Peyer's patch (tissue), 4 donors: ENCODE measurements around the gene GALM. TPM values are rescaled to one million over a fixed set of nuclear protein-coding genes. Genes with fewer than 3 reads are reported as not detected.
A peak's percentile ranks its signal among the peaks of the same experiment; 100 is the strongest.

Experiments used
- DNase-seq, 3 donors: peaks; one replicate each; pipeline ENCODE4 v3.0.0-alpha.2; 2017 to 2019
- H3K27ac ChIP-seq, 4 donors: fragments of 200-600 bp; sonication (generic); one replicate each; pipeline ENCODE4 v1.5.1; 2016 to 2019
- H3K27me3 ChIP-seq, 2 donors: fragments of 200-600 bp; sonication (generic); one replicate each; pipeline ENCODE4 v1.5.1; 2019
- H3K36me3 ChIP-seq, 3 donors: fragments of 200-600 bp; sonication (generic); one replicate each; pipeline ENCODE4 v1.5.1; 2016 to 2019
- H3K4me1 ChIP-seq, 4 donors: fragments of 200-600 bp; sonication (generic); one replicate each; pipeline ENCODE4 v1.5.1; 2016 to 2019
- H3K4me3 ChIP-seq, 4 donors: fragments of 200-600 bp; sonication (generic); 1 replicate in 3 of 4; 2 replicates in 1 of 4; pipeline ENCODE4 v1.5.1; 2016 to 2019; ENCODE audit warnings: mild to moderate bottlenecking in 1 of 4
- H3K9me3 ChIP-seq, 4 donors: fragments of 200-600 bp; sonication (generic); one replicate each; pipeline ENCODE4 v1.5.1; 2016 to 2019; ENCODE audit warnings: mild to moderate bottlenecking in 1 of 4
- CTCF ChIP-seq, 6 experiments: fragments of 450-650 bp in 4 of 6; fragments of 200-600 bp in 2 of 6; sonication (generic) in 1 of 6; IDR thresholded peaks; one replicate each; pipeline ENCODE4 v1.5.1; 2017 to 2019; ENCODE audit warnings: antibody characterized with exemption in 6 of 6, mild to moderate bottlenecking in 3 of 6, moderate library complexity in 1 of 6
- POLR2A ChIP-seq, 2 donors: fragments of 450-650 bp; IDR thresholded peaks; one replicate each; pipeline ENCODE4 v1.5.1; 2017; ENCODE audit warnings: antibody characterized with exemption in 2 of 2, mild to moderate bottlenecking in 2 of 2, moderate library complexity in 2 of 2
- total RNA-seq, 4 donors: library from RNA; depleted of rRNA; stranded (reverse); fragments of >200 nt; gene quantifications; one replicate each; pipeline ENCODE4 v1.1.0, GENCODE V29; 2016

GALM gene
- total RNA-seq, 4 donors from 2014 or later = 68.1 to 118 (median 86.0) TPM

GRCh38 chr2:38685116-38685735 is 19.3 kb downstream of the GALM start:
- DNase-seq = no peak
- H3K36me3 ChIP-seq = peaks cover 0 to 53% (median 0%) of the 10 kb centered on the region in 3 donors
- H3K4me3 ChIP-seq = no peak overlapping the region
- no peaks in the 10 kb centered on the region for H3K9me3 ChIP-seq
- H3K27ac ChIP-seq = no peak overlapping the region
- no peaks in the 10 kb centered on the region for H3K27me3 ChIP-seq
- TF ChIP-seq CTCF (IDR thresholded peaks at IDR 0.05) (no peak), POLR2A (IDR thresholded peaks at IDR 0.05) (no peak)
- H3K4me1 ChIP-seq = no peaks in the 10 kb centered on the region

GRCh38 chr2:38690499-38691420 is 24.8 kb downstream of the GALM start:
- peak overlapping the region in 1 of 4 donors; percentile 61 for H3K27ac ChIP-seq
- peaks cover 0 to 6% (median 1%) of the 10 kb centered on the region in 4 donors for H3K4me1 ChIP-seq
- DNase-seq = no peak
- TF ChIP-seq POLR2A (IDR thresholded peaks at IDR 0.05) (no peak), CTCF (IDR thresholded peaks at IDR 0.05) (no peak)
- H3K4me3 ChIP-seq = no peak overlapping the region
- no peaks in the 10 kb centered on the region for H3K27me3 ChIP-seq
- peaks cover 0 to 20% (median 0%) of the 10 kb centered on the region in 3 donors for H3K36me3 ChIP-seq
- H3K9me3 ChIP-seq = no peaks in the 10 kb centered on the region

- peaks cover 0 to 6% (median 1%) of the 10 kb centered on the region in 4 donors for H3K4me1 ChIP-seq
These were observed 26.1 kb downstream of the GALM start for GRCh38 chr2:38691994-38692393.

GRCh38 chr2:38692636-38693318 is 26.9 kb downstream of the GALM start:
- H3K27ac ChIP-seq = peak overlapping the region in 1 of 4 donors; percentile 60
- no peaks in the 10 kb centered on the region for H3K9me3 ChIP-seq
- DNase-seq = peak in 1 of 3 donors; percentile 65
- no peaks in the 10 kb centered on the region for H3K27me3 ChIP-seq
- TF ChIP-seq CTCF (IDR thresholded peaks at IDR 0.05) (peak in 1 of 6 experiments; percentile 5), POLR2A (IDR thresholded peaks at IDR 0.05) (no peak)
- peaks cover 0 to 10% (median 0%) of the 10 kb centered on the region in 3 donors for H3K36me3 ChIP-seq
- peaks cover 0 to 6% (median 1%) of the 10 kb centered on the region in 4 donors for H3K4me1 ChIP-seq
- no peak overlapping the region for H3K4me3 ChIP-seq

More at GRCh38 chr2:38691994-38692393, 26.1 kb downstream of the GALM start:
- Histone ChIP-seq H3K9me3 (no peaks in the 10 kb centered on the region), H3K27ac (no peak overlapping the region), H3K27me3 (no peaks in the 10 kb centered on the region), H3K4me3 (no peak overlapping the region), H3K36me3 (peaks cover 0 to 16% (median 0%) of the 10 kb centered on the region in 3 donors)
- TF ChIP-seq POLR2A (IDR thresholded peaks at IDR 0.05) (no peak), CTCF (IDR thresholded peaks at IDR 0.05) (no peak)
- no peak for DNase-seq

- peak in 2 of 3 donors; percentile 40 to 59 for DNase-seq
- peaks cover 0 to 5% (median 0%) of the 10 kb centered on the region in 3 donors for H3K36me3 ChIP-seq
- H3K4me3 ChIP-seq = no peak overlapping the region
- no peak for TF ChIP-seq CTCF (IDR thresholded peaks at IDR 0.05)
- TF ChIP-seq POLR2A (IDR thresholded peaks at IDR 0.05) = no peak
- peaks cover 0 to 6% (median 1%) of the 10 kb centered on the region in 4 donors for H3K4me1 ChIP-seq
- H3K27ac ChIP-seq = peak overlapping the region in 3 of 4 donors; percentile 13 to 46 (median 38)
- no peaks in the 10 kb centered on the region for H3K27me3 ChIP-seq
- no peaks in the 10 kb centered on the region for H3K9me3 ChIP-seq
These were observed 31.4 kb downstream of the GALM start for GRCh38 chr2:38697116-38697840.
